K562 treated with DMSO at 1 percent for 12 hours (cell line): Measurements from ENCODE around the gene ZNG1B. TPM values are rescaled to one million over a fixed set of nuclear protein-coding genes. Genes with fewer than 3 reads are reported as not detected.

Experiments used
- total RNA-seq: library from RNA; unstranded; fragments of 300-600 nt; gene quantifications from 2 replicates; pipeline ENCODE4 v1.2.3, GENCODE V29; 2022; ENCODE audit not compliant: insufficient read depth

Gene ZNG1B
- 13.0 and 15.5 TPM in 2 replicates for total RNA-seq

GRCh38 chr2:113437508-113438465 is at the start of gene ZNG1B:
Gene ZNG1B (plus strand): TSS chr2:113437691. CDS start chr2:113437869, 178 bp downstream.

DNA sequence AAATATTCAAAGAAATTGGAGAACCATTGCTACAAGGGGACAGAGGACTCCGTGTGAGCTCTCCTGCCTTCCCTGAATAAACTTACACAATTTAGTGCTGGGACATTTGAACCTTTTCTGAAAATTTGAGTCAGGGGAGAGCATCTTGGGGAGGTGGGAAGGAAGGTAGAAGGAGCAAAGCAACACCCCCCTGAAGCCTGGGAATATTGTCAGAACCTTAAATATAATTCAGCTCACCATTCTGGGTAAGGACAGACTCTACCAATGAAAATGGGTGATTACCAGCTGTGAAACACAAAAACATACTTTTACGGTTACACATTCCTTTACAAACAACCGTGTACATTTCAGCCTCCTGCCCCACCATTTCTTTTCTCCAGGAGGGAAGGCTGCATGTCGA is 60.9 kb downstream of the ZNG1B start, which contains the start of gene FOXD4L1:
Gene FOXD4L1 (plus strand): TSS at position 301 of the 400 bp plus-strand sequence. CDS start 592 bp downstream, outside the sequence.

Other genes starting within 250 kb of the ZNG1B start
- 1.6 and 2.9 TPM in 2 replicates for gene PAX8, start 158.8 kb upstream of the ZNG1B start, total RNA-seq
- gene FOXD4L1, start 61.0 kb downstream of the ZNG1B start, total RNA-seq, result 0.33 and 0.81 TPM in 2 replicates
- 0.91 and 8.8 TPM in 2 replicates for gene RABL2A, start 189.6 kb downstream of the ZNG1B start, total RNA-seq